HUES64 (cell line): ENCODE measurements around the gene FGD2.
"Not testable (repeated sequence)": the region's sequence is repeated elsewhere in the genome, so short reads cannot be mapped to it uniquely, and the experiment has no call there.

Experiments used
- H3K27ac ChIP-seq: 2 replicates; pipeline ENCODE4 v1.7.0; 2013; ENCODE audit warnings: low read depth, low read length, inconsistent platforms
- H3K27me3 ChIP-seq: 2 replicates; pipeline ENCODE4 v1.6.1; 2013; ENCODE audit warnings: mild to moderate bottlenecking, low read length; ENCODE audit not compliant: insufficient read depth
- H3K36me3 ChIP-seq: 2 replicates; pipeline ENCODE4 v1.6.1; 2013; ENCODE audit warnings: mild to moderate bottlenecking, low read length; ENCODE audit not compliant: insufficient read depth
- H3K4me1 ChIP-seq: 2 replicates; pipeline ENCODE4 v1.6.1; 2013; ENCODE audit warnings: mild to moderate bottlenecking, low read length, moderate library complexity; ENCODE audit not compliant: insufficient read depth
- H3K4me3 ChIP-seq: 2 replicates; pipeline ENCODE4 v1.5.1; 2013; ENCODE audit warnings: mild to moderate bottlenecking, low read length, moderate library complexity
- H3K9ac ChIP-seq: 2 replicates; pipeline ENCODE4 v1.6.1; 2013; ENCODE audit warnings: mild to moderate bottlenecking, low read depth, low read length
- H3K9me3 ChIP-seq: 2 replicates; pipeline ENCODE4 v1.6.1; 2013; ENCODE audit warnings: low read depth, low read length; ENCODE audit not compliant: insufficient read depth
- WGBS: fragments of 150-250, 120-280 bp; methylation state at CpG from one replicate; pipeline ENCODE4 v1.1.7; 2013; ENCODE audit warnings: missing lambda C conversion rate; 5-methylcytosine and 5-hydroxymethylcytosine counted together

FGD2 gene

DNA sequence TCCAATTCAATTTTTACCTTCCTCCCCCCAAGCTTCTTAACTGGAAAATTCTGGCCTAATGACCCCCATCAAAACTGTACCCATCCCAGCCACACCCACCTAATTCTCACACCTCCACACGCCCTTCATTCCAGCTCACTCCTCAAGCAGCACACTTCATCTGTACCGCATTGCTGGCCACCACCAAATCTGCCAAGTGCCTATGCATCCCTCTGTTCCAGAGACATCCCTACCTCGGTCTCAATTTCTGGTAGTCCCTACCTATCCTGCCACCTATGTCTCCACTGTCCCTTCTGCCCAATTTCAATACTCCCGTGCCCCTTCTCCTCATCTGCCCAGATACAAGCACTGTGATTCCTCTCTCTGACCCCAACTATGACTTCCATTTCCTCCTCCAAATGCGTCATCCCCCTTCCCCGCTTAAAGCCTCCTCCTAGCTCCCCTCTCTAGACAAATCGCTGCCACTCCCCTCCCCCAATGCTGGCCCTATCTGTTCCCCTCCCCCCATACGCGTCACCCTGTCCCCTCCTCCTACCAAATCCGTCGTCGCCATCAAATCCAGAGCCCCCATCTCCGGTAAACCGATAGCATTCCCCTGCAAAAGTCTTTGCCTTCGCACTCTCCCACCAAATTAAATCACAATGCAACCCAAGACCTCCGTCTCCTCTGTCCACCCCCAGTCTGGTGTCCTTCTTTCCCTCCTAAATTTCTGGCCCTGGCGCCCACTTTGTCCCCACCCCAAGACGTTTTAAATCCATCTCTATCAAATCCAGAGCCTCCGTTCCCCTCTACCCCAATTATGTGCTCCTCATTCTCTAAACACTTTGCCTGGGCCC lies 20.7 kb upstream of the FGD2 start:
- WGBS = 5% methylated on average over 19 of the region's 19 CpGs
- Histone ChIP-seq H3K4me3 (peak overlapping the region; percentile 88), H3K27ac (peak overlapping the region; percentile 38; the same call in 1 of the 2 replicates), H3K9me3 (no peaks in the 10 kb centered on the region), H3K36me3 (no peaks in the 10 kb centered on the region), H3K27me3 (no peaks in the 10 kb centered on the region), H3K9ac (peak overlapping the region; percentile 96), H3K4me1 (peaks cover 28% of the 10 kb centered on the region)

- H3K4me1 ChIP-seq = peaks cover 28% of the 10 kb centered on the region
- no peaks in the 10 kb centered on the region for H3K36me3 ChIP-seq
- H3K4me3 ChIP-seq = peak overlapping the region; percentile 88
- peak overlapping the region; percentile 96 for H3K9ac ChIP-seq
- H3K27ac ChIP-seq = peak overlapping the region; percentile 87
- no peaks in the 10 kb centered on the region for H3K9me3 ChIP-seq
- WGBS = 0% methylated on average over 15 of the region's 15 CpGs
- no peaks in the 10 kb centered on the region for H3K27me3 ChIP-seq
Observed at GRCh38 chr6:36985417-36985807, 20.0 kb upstream of the FGD2 start.

GRCh38 chr6:36985808-36986703 lies 19.4 kb upstream of the FGD2 start, which contains the start of gene MTCH1:
Gene MTCH1, minus strand, starts transcription at chr6:36986196. Its CDS starts 23 bp downstream, at chr6:36986173.
- under 1% methylated on average over 101 of the region's 101 CpGs for WGBS
- Histone ChIP-seq H3K9ac (peak within 1 kb of the TSS; percentile 96), H3K9me3 (no peaks in the 10 kb centered on the region), H3K27ac (peak within 1 kb of the TSS; percentile 87), H3K27me3 (no peaks in the 10 kb centered on the region), H3K4me3 (peak within 1 kb of the TSS; percentile 88), H3K36me3 (no peaks in the 10 kb centered on the region), H3K4me1 (peaks cover 24% of the 10 kb centered on the region)

DNA sequence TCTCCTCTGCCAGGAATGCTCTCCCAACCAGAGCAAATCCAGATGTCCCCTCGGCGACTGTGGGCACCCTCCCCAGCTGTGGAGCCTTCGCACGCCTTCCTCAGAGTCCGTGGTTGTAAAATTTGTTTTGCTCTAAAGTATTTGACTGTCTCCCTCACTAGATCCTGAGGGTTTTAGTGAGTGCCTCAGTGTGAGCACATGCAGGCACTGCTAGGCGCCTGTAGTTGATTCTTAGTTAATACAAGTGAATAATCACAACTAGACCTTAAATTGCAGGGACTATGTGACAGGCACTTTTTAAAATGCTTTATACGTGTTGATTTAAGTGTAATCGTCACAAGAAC lies 18.8 kb upstream of the FGD2 start:
- peak overlapping the region; percentile 87 for H3K27ac ChIP-seq
- 5% methylated on average over 7 of the region's 8 CpGs for WGBS

GRCh38 chr6:36989264-36989663 lies 16.2 kb upstream of the FGD2 start:
- WGBS = 85% methylated on average over 6 of the region's 6 CpGs
- Histone ChIP-seq H3K27ac (no peak overlapping the region), H3K36me3 (no peaks in the 10 kb centered on the region), H3K9me3 (no peaks in the 10 kb centered on the region), H3K4me3 (no peak overlapping the region), H3K9ac (no peak overlapping the region), H3K27me3 (no peaks in the 10 kb centered on the region), H3K4me1 (peaks cover 9% of the 10 kb centered on the region)

More for the DNA sequence above, 18.8 kb upstream of the FGD2 start:
- Histone ChIP-seq H3K9ac (peak overlapping the region; percentile 96), H3K4me3 (peak overlapping the region; percentile 88), H3K4me1 (peaks cover 18% of the 10 kb centered on the region), H3K27me3 (no peaks in the 10 kb centered on the region), H3K9me3 (no peaks in the 10 kb centered on the region), H3K36me3 (no peaks in the 10 kb centered on the region)

DNA sequence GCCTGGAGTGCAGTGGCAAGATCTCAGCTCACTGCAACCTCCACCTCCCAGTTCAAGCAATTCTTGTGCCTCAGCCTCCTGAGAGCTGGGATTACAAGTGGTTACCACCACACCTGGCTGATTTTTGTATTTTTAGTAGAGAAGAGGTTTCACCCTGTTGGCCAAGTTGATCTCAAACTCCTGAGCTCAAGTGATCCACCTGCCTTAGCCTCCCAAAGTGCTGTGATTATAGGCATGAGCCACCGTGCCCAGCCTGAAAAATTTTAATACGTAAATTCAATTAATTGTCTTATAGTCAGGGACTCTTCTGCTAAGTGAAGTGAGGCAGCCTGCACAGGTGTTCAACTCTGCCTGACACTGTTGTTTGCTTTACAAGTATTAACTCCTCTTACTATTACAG lies 15.1 kb upstream of the FGD2 start:
- H3K4me3 ChIP-seq, H3K36me3 ChIP-seq, H3K27ac ChIP-seq, H3K9me3 ChIP-seq, H3K27me3 ChIP-seq, H3K9ac ChIP-seq, H3K4me1 ChIP-seq: not testable (repeated sequence)
- WGBS = 85% methylated on average over 2 of the region's 2 CpGs

DNA sequence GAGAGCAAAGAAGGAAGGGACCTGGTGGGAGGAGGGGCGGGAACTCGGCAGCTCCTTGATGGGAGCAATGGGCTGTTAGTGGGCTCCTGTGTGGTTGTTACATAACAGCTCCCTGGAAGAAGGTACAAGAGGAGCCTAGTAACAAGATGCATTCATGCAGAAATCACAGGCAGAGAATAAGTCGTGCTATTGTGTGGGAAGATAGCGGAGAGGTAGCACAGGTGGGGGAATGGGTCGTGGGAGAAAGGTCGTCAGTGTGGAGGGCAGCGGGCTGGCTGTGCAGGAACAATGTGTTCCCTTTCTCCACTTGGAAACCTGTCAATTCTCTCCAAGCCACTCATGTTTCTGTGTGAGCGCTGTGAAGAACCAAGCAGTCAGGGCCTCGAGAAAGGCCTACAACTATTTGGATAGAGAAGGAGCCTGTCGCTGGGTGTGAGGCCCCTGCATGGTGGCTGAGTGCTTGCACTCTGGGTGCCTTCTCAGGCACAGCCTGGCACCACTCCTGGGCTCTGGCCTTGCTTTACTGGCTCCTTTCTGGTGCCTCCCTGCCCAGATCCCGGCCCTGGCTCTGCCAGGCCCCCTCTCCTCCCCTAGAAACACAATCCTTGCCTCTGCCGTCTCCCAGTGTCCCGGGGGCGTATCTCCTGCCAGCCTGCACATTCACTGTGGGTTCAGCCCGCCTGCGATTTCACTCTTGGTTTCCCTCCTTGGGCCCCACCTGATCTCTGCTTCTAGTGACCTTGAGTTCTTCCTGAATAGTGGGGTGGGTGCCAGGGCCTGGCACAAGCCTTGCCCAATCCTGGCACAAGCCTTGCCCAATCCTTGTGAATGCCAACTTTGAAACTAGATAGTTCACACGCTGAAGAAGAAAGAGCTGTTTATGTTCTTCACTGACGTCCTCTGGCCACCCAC lies 7.4 kb upstream of the FGD2 start:
- H3K4me1 ChIP-seq = peaks cover 3% of the 10 kb centered on the region; the same call in 1 of the 2 replicates
- H3K4me3 ChIP-seq = no peak overlapping the region
- H3K27ac ChIP-seq = no peak overlapping the region
- no peak overlapping the region for H3K9ac ChIP-seq
- no peaks in the 10 kb centered on the region for H3K9me3 ChIP-seq
- H3K27me3 ChIP-seq = no peaks in the 10 kb centered on the region
- H3K36me3 ChIP-seq = no peaks in the 10 kb centered on the region
- WGBS = 85% methylated on average over 18 of the region's 18 CpGs

DNA sequence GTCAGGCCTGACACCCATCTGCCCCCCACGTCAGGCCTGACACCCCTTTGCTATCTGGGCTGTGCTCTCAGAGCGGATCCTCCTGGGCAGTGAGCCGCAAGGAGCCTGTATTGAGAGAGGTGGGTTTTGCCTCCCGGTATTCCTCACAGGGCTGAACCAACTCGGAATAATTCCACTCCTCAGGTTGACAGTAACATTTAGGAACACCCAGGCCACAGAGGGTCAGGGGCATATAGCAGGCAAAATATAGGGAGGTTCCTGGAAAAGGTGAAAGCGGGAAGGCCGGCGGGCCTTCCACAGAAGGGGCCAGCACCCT lies 6.8 kb upstream of the FGD2 start:
- H3K9me3 ChIP-seq = no peaks in the 10 kb centered on the region
- no peak overlapping the region for H3K9ac ChIP-seq
- peaks cover 3% of the 10 kb centered on the region; the same call in 1 of the 2 replicates for H3K4me1 ChIP-seq
- no peak overlapping the region for H3K4me3 ChIP-seq
- H3K36me3 ChIP-seq = no peaks in the 10 kb centered on the region
- WGBS = 91% methylated on average over 8 of the region's 8 CpGs
- H3K27me3 ChIP-seq = no peaks in the 10 kb centered on the region
- H3K27ac ChIP-seq = no peak overlapping the region

GRCh38 chr6:36999061-36999750 lies 6.2 kb upstream of the FGD2 start:
- H3K27me3 ChIP-seq = no peaks in the 10 kb centered on the region
- H3K27ac ChIP-seq = no peak overlapping the region
- no peak overlapping the region for H3K9ac ChIP-seq
- WGBS = 81% methylated on average over 15 of the region's 15 CpGs
- no peaks in the 10 kb centered on the region for H3K36me3 ChIP-seq
- H3K4me1 ChIP-seq = peaks cover 3% of the 10 kb centered on the region; the same call in 1 of the 2 replicates
- H3K9me3 ChIP-seq = no peaks in the 10 kb centered on the region
- no peak overlapping the region for H3K4me3 ChIP-seq

- Histone ChIP-seq H3K9ac (no peak overlapping the region), H3K36me3 (no peaks in the 10 kb centered on the region), H3K4me1 (peaks cover 3% of the 10 kb centered on the region; the same call in 1 of the 2 replicates), H3K27me3 (no peaks in the 10 kb centered on the region), H3K9me3 (no peaks in the 10 kb centered on the region), H3K27ac (no peak overlapping the region), H3K4me3 (no peak overlapping the region)
- WGBS = 87% methylated on average over 4 of the region's 4 CpGs
Observed at GRCh38 chr6:36999751-37000125, 5.7 kb upstream of the FGD2 start.
